Measurements from ENCODE around the gene CNTROB.

- TF ChIP-seq CHD1 (IDR thresholded peaks at IDR 0.05; ENCODE audit: low read depth, low read length) (no peak), RAD21 (IDR thresholded peaks at IDR 0.05; ENCODE audit: low read length) (no peak), CTCF (conservative IDR thresholded peaks at IDR 0.05; ENCODE audit: low read depth, low read length) (no peak), NFE2L2 (IDR thresholded peaks at IDR 0.05; ENCODE audit: low read depth, low read length) (no peak)
Observed at GRCh38 chr17:7950578-7950977, 18.6 kb downstream of the CNTROB start.
